Measurements from ENCODE around the gene CABLES1. TPM values are rescaled to one million over a fixed set of nuclear protein-coding genes. Genes with fewer than 3 reads are reported as not detected.
A peak's percentile ranks its signal among the peaks of the same experiment; 100 is the strongest.

Gene CABLES1
- total RNA-seq, 6 experiments from 2014 or later: 7.4 to 21.5 (median 11.3) TPM

GRCh38 chr18:23135550-23136325 lies 453 bp downstream of the CABLES1 start:
- TF ChIP-seq CTCF (IDR thresholded peaks at IDR 0.05) (no peak), POLR2A (IDR thresholded peaks at IDR 0.05) (no peak)
- Histone ChIP-seq H3K4me3 (peak overlapping the region; percentile 60 to 66 (median 61)), H3K4me1 (peaks cover 0 to 44% (median 14%) of the 10 kb centered on the region in 4 donors), H3K27ac (peak overlapping the region; percentile 88 to 92 (median 88)), H3K9me3 (no peaks in the 10 kb centered on the region), H3K36me3 (no peaks in the 10 kb centered on the region), H3K27me3 (no peaks in the 10 kb centered on the region)
- DNase-seq (peak; percentile 55 to 68 (median 62)), ATAC-seq (peak; percentile 1 to 42 (median 4))
- 0% methylated on average over 7 of the region's 134 CpGs for WGBS (ENCODE audit: insufficient coverage, low coverage, low lambda C conversion rate, missing lambda C conversion rate)
- intact Hi-C loops (cut with DNase I): loop anchor here (5.0 to 10.0 kb wide), 3 partner anchors 52 to 99 kb away; no protein-coding TSS in a partner anchor

- Histone ChIP-seq H3K4me3 (peak overlapping the region; percentile 57 to 66 (median 60)), H3K27me3 (no peaks in the 10 kb centered on the region), H3K4me1 (peaks cover 0 to 50% (median 19%) of the 10 kb centered on the region in 4 donors), H3K9me3 (no peaks in the 10 kb centered on the region), H3K27ac (peak overlapping the region; percentile 65 to 88 (median 82)), H3K36me3 (no peaks in the 10 kb centered on the region)
- DNase-seq (peak; percentile 58 to 74 (median 65)), ATAC-seq (peak; percentile 31 to 42 (median 40))
- 3% methylated on average over 13 of the region's 72 CpGs for WGBS (ENCODE audit: insufficient coverage, low coverage, low lambda C conversion rate, missing lambda C conversion rate)
- no peak for TF ChIP-seq POLR2A (IDR thresholded peaks at IDR 0.05)
- no peak for TF ChIP-seq CTCF (IDR thresholded peaks at IDR 0.05)
- intact Hi-C loops (cut with DNase I): loop anchor here (5.0 to 10.0 kb wide), 3 partner anchors 51 to 98 kb away; no protein-coding TSS in a partner anchor
These were observed 1.2 kb downstream of the CABLES1 start for GRCh38 chr18:23136326-23137096.

- no peaks in the 10 kb centered on the region for H3K9me3 ChIP-seq
- H3K27me3 ChIP-seq: no peaks in the 10 kb centered on the region
- WGBS (ENCODE audit: insufficient coverage, low coverage, low lambda C conversion rate, missing lambda C conversion rate): 3% methylated on average over 10 of the region's 12 CpGs
- H3K4me3 ChIP-seq: peak overlapping the region; percentile 57 to 66 (median 60)
- ATAC-seq (peak in 2 of 4 donors; percentile 8 to 16), DNase-seq (no peak)
- intact Hi-C loops (cut with DNase I): loop anchor here (5.0 to 10.0 kb wide), 3 partner anchors 50 to 98 kb away; no protein-coding TSS in a partner anchor
- H3K4me1 ChIP-seq: peaks cover 0 to 56% (median 22%) of the 10 kb centered on the region in 4 donors
- H3K27ac ChIP-seq: peak overlapping the region; percentile 65 to 88 (median 82)
- TF ChIP-seq CTCF (IDR thresholded peaks at IDR 0.05) (no peak), POLR2A (IDR thresholded peaks at IDR 0.05) (no peak)
- H3K36me3 ChIP-seq: no peaks in the 10 kb centered on the region
These were observed 1.9 kb downstream of the CABLES1 start for GRCh38 chr18:23137097-23137635.

- ATAC-seq: no peak
- intact Hi-C loops (cut with DNase I): loop anchor here (5.0 to 10.0 kb wide), 3 partner anchors 49 to 97 kb away; no protein-coding TSS in a partner anchor
These were observed 2.5 kb downstream of the CABLES1 start for GRCh38 chr18:23137788-23138216.

More at GRCh38 chr18:23137788-23138216, 2.5 kb downstream of the CABLES1 start:
- peaks cover 0 to 62% (median 28%) of the 10 kb centered on the region in 4 donors for H3K4me1 ChIP-seq
- WGBS (ENCODE audit: insufficient coverage, low coverage, low lambda C conversion rate, missing lambda C conversion rate): 33% methylated on average over 1 of the region's 9 CpGs
- no peak overlapping the region for H3K27ac ChIP-seq
- TF ChIP-seq CTCF (IDR thresholded peaks at IDR 0.05): no peak
- TF ChIP-seq POLR2A (IDR thresholded peaks at IDR 0.05): no peak
- peak overlapping the region; percentile 57 to 66 (median 60) for H3K4me3 ChIP-seq
- H3K27me3 ChIP-seq: no peaks in the 10 kb centered on the region
- H3K36me3 ChIP-seq: no peaks in the 10 kb centered on the region
- H3K9me3 ChIP-seq: no peaks in the 10 kb centered on the region
- DNase-seq: no peak
